ENCODE results near the gene AMDHD2.

DNA sequence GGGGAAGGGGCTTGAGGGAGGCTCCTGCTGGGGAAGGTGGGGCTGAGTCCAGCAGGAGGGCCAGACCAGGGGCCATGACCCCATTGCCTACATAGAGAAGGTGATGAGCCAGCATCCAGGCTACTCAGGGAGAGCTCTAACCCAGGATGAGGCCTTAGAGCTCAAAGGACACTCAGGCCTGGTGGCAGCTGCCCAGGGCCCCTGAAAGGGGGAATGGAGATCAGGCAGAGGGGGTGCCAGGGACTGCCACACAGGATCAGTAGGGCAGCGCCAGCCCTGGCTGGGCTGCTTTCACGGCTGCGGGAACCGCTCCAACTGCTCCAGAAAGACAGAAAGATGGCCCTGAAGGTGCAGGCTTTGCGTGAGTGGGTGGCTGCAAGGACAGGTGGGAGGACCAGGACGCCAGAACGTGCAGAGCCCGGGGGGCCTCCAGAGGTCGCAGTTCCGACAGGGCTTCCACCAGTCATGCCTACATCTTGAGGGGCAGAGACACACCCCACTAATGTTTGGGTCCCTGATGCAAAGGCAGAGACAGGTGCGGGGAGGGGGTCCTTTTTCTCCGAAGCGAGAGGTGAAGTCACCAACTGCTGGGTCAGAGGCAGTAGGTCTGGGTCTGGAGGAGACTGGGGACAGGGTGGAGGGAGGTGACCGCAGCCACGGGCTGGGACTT lies 7.3 kb upstream of the AMDHD2 start:
- TF ChIP-seq, protein P1, sequence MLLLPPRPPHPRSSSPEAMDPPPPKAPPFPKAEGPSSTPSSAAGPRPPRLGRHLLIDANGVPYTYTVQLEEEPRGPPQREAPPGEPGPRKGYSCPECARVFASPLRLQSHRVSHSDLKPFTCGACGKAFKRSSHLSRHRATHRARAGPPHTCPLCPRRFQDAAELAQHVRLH (CRISPR knock-in tag; IDR thresholded peaks at IDR 0.05; ENCODE audit: borderline replicate concordance, low read depth): 0 out of 2 replicates have a peak, but pooled peaks have one; percentile 31
- TF ChIP-seq POLR2A (IDR thresholded peaks at IDR 0.05; ENCODE audit: insufficient read depth in 1 of 2, low read depth in 2 of 2, low read length in 2 of 2) (0 out of 4 replicates have a peak, but pooled peaks of 1 of the 2 experiments have one; percentile 23), TAF1 (CRISPR knock-in tag; IDR thresholded peaks at IDR 0.05) (no peak)
- TF ChIP-seq, protein P2, sequence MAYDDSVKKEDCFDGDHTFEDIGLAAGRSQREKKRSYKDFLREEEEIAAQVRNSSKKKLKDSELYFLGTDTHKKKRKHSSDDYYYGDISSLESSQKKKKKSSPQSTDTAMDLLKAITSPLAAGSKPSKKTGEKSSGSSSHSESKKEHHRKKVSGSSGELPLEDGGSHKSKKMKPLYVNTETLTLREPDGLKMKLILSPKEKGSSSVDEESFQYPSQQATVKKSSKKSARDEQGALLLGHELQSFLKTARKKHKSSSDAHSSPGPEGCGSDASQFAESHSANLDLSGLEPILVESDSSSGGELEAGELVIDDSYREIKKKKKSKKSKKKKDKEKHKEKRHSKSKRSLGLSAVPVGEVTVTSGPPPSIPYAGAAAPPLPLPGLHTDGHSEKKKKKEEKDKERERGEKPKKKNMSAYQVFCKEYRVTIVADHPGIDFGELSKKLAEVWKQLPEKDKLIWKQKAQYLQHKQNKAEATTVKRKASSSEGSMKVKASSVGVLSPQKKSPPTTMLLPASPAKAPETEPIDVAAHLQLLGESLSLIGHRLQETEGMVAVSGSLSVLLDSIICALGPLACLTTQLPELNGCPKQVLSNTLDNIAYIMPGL (CRISPR knock-in tag; IDR thresholded peaks at IDR 0.05; ENCODE audit: borderline replicate concordance in 1 of 2, low read depth in 1 of 2): peak in 1 of 2 experiments; percentile 30; a peak in 1 of 4 replicates
- TF ChIP-seq, protein P3, sequence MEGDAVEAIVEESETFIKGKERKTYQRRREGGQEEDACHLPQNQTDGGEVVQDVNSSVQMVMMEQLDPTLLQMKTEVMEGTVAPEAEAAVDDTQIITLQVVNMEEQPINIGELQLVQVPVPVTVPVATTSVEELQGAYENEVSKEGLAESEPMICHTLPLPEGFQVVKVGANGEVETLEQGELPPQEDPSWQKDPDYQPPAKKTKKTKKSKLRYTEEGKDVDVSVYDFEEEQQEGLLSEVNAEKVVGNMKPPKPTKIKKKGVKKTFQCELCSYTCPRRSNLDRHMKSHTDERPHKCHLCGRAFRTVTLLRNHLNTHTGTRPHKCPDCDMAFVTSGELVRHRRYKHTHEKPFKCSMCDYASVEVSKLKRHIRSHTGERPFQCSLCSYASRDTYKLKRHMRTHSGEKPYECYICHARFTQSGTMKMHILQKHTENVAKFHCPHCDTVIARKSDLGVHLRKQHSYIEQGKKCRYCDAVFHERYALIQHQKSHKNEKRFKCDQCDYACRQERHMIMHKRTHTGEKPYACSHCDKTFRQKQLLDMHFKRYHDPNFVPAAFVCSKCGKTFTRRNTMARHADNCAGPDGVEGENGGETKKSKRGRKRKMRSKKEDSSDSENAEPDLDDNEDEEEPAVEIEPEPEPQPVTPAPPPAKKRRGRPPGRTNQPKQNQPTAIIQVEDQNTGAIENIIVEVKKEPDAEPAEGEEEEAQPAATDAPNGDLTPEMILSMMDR (CRISPR knock-in tag; IDR thresholded peaks at IDR 0.05): peak; percentile 66
